NCI-H526 treated with DMSO at 0.1 percent for 48 hours (cell line): ENCODE results near the gene TBC1D10A.
"Not testable (repeated sequence)": the region's sequence is repeated elsewhere in the genome, so short reads cannot be mapped to it uniquely, and the experiment has no call there.

Source experiments
- DNase-seq: peaks from one replicate; lab custom pipeline; 2025; lab: John Stamatoyannopoulos, UW

Gene TBC1D10A

DNA sequence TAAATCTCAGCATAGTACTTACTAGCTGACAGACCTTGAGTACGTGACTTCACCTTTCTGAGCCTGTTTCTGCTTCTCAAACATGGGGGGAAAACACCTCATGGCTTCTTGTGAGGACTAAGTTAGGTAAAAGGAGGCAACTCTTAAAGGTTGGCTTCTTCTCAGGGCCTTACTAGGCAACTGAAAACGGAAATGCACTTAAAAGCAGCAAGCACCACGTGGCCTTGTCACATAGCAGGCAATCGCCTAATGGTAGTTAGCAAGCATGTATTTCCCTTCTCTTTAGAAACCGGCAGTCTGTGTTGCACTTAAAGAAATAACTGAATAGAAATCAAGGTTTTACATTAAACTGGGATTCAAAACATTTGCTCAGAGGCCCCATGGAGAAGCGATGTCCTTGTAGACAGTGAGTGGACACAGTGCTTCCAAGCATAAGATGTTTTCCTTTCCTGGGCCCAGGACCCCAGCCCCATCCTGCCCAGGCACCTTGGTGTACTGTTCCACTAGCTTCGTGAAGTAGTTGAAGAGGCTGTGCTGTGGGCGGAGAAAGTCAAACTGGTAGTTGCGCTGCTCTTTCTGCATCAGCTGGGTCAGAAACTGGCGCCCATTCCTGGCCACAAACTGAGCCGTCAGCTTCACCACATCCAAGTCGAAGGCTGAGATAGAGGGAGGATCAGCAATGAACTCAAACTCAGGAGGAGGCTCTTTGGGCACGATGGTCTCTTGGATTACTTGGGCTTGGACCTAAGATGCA is 17.9 kb upstream of the TBC1D10A start:
- DNase-seq: no peak

DNA sequence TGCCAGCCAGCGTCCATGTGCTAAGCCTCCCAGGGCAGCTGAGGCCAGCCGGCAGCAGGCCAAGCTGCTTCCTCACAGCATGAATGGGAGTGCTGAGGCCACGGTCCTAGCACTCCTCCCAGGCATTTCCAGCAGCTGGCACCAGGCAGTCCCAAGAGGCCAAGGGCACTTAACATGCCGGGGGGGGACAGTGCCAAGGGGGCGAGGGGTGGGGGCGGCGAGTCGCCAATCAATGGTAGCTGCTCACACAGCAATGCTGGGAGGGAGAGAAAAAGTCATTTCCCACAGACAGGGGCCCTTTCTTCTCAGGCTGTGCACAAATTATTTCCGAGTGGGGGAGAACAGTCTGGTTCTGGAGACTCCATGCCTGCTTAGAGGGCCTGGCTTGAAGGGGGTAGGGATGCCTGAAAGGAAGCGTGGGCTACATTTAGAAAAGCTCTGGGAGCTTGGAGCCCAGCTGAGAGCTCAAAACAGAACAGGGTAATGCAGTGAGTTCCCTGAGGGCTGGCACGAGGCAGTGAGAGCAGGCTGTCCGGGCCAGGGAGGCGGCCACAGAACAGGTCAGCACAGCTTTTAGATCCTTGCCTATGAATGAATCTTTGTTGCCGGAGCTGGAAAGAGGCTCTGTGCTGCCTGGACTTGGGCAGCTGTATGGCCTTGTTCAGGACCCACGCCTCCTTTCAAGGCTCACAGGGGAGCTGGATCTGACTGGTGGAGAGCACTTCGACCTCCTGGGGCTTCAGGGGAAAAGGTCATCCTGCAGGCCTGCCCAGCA is 14.4 kb upstream of the TBC1D10A start:
- no peak for DNase-seq

DNA sequence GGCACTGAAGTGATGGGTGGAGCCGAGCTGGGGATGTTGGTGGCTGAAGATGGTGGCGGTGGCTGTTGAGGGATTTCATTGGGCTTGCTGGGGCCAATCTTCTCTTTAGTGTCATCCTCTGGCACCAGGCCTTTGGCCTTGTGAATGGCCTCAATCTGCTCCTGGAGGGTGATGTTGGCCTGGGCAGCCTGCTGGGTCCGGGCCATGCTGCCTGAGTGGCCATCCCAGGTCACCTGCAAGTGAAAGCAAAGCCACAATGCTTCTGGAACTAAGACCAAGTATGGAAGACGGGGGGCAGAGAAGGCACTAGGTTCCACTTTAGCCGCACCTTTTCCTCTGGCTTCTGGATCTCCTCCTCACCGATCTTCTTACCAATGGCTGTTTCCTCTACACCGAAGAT is 12.1 kb upstream of the TBC1D10A start:
- DNase-seq: no peak

DNA sequence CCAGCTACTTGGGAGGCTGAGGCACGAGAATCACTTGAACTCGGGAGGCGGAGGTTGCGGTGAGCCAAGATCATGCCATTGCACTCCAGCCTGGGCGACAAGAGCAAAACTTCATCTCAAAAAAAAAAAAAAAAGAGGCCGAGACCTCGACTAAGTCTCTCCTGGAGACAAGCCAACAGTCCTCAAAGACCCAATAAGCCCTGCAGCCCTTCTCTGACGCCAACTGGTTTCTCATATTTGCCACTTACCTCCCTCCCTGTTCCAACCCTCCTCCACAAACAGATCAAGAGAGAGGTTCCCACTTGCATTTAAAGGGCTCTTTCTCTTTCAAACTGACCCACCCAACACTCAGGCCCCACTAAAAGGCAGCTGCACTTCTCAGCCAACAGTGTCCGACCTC is 11.6 kb upstream of the TBC1D10A start:
- not testable (repeated sequence) for DNase-seq

DNA sequence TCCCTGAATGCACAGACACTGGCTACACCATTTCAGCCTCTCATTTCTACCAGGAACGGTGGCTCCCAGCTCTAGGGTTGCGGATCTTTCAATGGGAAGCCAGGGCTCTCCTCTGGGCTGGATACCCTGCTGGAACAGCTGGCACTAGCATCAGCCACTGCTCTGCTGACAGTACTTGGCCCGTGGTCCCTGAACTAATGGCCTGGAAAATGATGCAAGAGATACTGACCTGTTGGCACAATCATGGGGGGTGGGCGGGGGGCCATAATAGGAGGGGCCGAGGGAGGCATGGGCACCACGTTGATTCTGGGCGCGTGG is 10.7 kb upstream of the TBC1D10A start:
- no peak for DNase-seq

DNA sequence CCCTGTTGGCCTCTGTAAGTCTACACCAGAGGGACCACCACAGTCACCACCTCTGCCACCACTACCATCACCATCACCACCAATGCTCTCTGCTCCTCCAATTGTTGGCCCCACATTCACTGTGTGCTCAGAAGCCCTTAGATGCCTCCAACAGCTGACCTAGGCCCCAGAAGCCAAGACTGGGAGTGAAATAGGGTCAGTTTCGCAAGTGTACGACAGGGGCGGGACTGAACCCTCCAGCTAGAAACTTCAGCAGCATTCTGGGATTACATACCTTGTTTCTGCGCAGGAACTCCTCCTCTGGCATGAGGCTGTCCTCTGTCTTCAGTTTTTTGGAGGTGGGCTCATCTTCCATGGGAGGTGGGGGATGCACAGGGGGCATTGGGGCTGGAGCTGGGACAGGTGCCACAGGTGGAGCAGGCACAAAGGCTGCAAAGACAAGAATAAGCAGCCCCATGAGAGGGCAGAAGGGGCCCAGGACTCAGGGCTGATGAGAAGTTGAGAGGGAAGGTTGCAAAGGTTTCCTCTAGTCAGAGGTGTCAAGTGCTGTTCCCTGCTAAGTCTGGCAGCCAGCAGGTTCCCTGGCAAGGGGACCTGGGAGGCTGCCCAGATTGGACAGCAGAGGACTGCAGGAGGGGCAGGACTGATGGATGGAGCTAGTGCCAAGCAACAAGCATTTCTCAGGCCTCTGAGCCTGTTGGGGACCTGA is 10.2 kb upstream of the TBC1D10A start:
- DNase-seq: no peak

DNA sequence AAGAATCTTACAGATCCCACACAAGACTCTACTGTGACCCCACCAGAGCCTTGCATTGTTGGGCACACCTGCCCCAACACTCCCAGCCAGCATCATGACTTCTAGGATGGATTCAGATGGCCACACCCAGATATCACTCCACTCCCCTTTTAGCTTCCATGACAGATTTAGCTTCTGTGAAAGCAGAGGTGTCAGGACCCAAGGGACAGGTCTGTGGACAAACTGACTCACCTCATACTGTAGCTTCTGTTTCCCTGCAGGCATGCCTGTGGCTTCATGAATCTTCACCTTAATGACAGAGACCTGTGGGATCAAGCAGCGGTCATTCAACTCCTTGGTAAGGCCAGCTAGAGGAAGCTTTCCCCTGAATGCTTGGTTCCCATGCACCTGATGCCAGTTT is 8.5 kb upstream of the TBC1D10A start:
- DNase-seq: no peak

DNA sequence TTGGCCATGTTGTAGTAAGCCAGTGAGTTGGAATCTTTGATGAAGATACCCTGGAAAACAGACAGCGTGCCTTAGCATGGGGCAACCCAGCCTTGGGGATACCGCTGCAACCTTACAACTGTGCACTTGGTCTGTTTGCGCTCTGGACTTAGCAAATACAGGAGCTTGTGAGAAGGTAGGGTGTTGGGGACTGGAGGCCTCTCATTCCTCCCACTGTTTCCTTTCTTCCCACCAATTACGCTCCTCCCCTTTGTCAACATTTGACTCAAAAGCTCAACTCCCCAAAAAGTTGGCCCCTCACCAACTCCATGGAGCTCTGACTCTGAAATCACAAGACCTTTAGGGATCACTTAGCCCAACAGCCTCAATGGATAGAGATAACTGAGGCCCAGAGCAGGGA is 7.9 kb upstream of the TBC1D10A start:
- DNase-seq: no peak

DNA sequence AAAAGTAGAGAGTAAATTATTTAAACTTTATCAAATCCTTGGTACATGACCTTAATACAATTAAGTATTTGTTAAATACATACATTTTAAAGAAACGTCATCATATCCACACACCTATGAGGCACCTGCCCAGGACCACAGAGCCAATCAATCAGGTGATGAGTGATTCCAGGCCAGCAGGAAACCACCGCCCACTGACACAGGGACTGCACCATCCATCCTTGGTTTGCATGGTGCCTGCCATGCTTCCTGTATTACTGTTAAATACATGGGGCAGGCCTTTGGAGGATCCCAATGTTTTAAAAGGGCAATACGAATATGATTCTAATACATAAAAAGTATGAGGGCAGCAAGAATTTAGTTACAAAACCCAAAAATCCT is 7.0 kb upstream of the TBC1D10A start:
- no peak for DNase-seq

DNA sequence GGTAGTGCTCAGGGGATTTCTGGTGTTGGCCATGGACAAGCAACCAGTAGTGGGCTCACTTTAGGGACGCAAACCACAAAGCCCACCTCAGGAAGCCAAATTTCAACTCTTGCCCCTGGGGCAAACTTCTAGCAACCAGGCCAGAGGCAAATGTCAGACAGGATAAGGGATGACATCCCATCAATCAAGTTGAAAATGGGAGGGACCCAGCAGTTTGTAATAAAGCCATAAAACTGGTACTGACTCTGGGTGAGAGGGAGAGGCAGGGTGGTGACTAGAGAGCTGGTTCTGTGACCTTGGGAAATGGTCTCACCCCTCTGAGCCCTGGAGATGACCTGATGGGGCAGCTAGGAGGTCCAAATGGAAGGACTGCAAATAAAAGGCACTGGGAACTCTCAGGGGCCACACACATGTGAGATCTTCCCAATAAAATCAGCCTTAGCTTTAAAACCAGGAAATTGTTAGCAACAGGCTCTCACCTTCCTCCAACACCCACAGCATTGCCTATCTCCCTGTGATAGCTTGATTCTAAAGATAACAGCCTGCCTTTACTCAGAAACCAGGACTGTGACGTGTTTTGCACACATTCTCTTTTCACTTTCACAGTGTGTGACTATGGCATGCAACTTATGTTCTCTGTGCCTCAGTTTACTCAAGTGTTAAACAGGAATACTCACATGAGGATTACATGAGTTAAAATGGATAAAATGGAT is 6.4 kb upstream of the TBC1D10A start:
- DNase-seq: no peak

DNA sequence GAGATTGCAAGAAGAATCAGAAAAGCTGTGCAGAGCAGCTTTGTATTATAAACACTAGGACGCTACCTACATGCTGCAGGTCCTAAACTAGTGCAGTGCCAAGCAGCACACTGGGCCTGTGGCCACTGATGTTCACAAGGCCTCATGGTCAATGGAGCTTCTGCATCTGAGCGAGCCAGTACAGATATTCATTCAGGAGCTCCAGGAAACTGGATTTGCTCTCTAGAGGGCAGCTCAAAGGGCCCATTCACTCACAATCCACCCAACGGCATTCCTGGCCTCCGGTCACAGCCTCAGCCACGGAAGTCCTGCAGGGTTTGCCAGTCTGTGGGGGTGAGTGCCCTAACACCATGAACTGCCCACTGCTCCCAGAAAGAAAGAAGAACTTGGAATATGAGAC is 5.8 kb upstream of the TBC1D10A start:
- no peak for DNase-seq

DNA sequence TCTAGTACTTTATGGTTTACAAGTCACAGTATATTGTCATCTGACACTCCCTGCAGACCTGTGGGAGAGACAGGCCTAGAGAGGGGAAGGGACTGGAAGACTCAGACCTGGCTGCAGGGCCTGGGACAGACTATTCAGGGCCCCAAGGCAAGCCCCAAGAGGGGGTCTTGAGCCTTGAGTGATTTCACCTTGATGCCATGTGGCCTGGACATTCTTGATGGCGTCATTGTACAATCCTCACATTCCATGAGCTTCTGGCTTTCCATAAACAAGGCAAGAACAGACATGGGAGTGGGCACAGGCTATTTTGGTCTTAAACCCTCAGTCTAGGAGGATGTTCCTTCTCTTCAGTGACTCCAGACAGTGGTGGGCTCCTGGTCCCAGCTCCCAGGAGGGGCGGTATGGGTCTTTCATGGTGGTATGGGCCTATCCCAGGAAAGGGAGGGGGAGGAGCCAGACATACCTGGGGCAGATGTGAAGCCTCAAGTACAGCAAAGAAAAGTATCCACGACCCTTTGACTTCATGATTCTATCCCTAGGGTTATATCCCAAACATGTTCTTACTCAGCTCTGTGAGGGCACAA is 1.8 kb upstream of the TBC1D10A start:
- no peak for DNase-seq

DNA sequence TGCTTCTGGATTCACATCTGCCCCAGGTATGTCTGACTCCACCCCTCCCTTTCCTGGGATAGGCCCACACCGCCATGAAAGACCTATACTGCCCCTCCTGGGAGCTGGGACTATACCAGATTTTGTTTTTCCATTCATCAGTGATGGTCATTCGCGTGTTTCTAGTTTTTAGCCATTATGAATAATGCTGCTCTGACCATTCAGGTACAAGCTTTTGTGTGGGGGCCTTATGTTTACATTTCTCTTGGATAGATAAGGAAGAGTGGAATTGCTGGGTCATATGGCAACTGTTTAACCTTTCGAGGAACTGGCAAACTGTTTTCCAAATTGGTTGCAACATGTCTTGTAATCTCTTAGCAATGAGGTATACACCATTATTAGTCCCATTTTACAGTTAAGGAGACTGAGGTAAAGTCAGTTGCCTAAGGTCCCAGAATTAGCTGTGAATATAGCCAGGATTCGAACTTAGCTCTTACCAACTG is 1.2 kb upstream of the TBC1D10A start:
- no peak for DNase-seq

DNA sequence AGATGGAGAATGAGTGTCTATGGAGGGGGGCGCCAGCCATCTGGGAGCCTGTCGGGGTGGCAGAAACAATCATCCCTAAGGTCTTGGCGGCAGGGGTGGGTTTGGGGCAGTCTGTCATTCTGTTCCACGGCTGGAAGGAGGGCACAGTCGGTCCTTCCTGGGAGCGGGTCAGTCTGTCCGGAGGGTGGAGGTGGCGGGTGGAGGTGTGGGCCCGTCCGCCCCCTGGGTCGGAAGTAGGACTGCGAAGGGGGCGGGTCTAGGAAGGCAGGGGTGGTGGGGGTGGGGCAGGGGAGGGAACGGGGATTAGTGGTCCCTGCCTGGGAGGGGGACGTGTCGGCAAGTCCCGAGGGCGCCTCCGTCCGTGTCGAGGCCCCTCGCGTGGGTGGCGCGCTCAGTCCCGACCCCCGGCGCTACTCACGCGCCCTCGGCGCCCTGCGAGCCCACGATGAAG is 461 bp downstream of the TBC1D10A start:
- DNase-seq: no peak

DNA sequence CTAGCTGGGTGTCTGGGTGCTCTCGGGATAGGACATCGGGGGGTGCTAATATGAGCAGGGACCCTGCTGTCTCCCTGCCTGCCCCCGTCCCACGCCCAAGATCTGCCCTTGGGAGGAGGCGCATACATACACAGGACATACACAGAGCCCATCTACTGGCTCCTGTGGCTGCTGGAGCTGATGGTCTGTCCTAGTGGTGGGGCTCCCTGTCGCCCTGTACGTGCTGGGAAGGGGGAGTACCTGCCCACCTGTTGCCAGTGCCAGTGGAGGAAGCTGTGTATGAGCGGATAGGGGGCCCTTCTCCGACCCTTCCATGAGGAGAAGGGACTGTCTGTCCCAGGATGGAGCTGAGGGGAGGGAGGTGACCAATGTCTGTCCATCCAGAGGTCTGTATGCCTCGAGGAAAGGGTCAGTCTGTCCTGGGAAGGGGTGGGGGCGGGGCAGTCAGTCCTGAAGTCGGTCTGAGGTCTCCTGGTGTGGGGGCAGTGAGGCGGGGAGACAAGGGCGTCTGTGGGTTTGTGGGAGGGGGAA is 952 bp downstream of the TBC1D10A start:
- DNase-seq: no peak

DNA sequence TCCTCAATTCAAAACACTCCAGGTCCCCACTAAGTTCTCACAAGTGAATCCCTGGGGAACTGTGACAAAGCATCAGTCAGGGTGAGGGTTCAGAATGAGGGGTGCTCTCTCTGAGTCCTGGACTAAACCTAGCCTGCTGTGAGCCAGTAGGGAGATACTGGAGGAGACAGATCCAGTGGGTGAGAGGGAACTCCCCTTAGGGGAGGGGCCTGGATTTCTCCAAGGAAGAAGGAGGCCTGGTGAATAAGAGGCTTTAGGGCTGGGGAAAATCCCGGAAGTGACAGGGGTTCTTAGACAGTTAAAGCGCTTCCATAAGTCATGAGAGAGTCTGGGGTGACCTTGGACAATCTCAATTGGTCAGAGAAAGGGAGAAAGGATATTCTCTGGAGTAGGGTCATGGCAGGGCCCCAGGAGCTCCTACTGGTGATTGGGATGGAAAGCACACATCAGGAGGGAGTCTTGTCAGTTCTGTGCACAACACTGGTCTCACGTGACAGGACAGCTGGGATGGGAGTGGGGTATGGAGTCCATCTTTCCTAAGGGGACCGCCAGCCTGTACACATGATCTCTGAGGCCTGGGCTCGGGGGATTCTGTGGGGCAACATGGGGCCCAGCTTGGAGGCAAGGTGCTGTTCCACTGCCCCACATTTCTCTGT is 1.5 kb downstream of the TBC1D10A start:
- no peak for DNase-seq

DNA sequence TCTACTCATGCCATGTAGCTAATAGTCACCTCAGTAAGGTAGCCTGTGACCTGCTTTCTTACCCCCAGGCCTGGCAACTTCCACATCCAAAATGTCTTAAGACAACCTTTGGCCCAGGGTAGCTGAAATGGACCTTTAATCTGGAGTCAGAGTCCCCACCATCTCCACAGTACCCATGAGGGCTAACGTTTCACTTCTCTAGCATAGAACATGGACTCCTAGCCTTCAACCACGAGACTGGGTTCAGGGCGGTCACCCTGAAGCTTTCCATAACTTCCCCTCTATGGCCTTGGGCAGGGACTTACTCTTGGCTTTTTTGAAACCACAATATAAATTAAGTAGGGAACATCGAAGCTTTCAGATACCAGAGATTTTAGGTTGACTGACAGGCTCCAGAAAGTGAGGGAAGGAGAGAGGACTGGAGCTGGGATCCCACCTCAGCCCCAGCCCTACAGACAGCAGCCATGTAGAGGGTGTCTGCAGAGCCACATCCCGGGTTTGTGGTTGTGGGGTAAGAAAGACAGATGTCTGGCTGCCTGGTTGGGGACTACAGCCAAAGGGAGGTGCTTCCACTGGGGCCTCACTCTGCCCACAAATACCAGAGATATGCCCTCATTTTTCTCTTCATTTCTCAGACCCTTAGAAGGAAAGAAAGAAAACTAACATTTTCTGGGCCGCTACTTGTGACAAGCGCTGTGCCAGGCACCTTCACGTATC is 2.6 kb downstream of the TBC1D10A start:
- no peak for DNase-seq

DNA sequence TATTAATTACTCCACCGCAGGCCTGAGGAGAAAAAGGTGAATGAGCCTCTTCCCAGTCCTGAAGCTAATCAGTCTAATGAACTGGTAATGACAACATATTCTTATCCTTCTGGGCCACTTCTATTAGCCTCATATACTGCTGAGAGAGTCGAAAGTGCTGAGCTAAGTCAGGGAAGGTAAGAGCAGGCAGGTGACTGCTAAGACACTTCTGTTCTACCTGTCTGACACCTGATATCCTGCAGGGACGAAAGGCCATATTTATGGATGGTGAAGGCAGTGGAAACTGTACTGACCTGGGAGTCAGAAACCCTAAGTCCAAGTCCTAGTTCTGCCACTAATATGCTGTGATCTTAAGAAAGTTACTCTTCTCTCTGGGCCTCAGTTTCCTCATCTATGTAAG is 3.5 kb downstream of the TBC1D10A start:
- no peak for DNase-seq

DNA sequence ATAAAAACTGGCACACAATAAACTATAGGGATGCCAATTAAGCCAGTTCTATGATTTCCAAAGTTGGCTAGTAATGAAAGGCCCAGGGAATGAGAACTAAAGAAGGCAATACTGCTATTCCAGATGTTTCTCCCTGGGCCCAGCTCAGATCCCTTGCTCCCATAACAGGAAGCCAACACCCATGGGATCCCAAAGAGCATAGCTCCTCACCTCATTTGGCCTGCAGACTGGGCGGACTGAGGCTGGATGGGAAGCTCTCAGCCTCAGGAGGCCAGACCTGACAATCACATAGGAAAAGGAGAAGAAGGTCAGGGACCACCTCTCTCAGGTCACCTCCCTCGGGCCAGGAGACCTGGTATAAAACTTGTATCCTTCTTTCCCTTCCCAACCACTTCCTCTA is 5.3 kb downstream of the TBC1D10A start:
- no peak for DNase-seq

DNA sequence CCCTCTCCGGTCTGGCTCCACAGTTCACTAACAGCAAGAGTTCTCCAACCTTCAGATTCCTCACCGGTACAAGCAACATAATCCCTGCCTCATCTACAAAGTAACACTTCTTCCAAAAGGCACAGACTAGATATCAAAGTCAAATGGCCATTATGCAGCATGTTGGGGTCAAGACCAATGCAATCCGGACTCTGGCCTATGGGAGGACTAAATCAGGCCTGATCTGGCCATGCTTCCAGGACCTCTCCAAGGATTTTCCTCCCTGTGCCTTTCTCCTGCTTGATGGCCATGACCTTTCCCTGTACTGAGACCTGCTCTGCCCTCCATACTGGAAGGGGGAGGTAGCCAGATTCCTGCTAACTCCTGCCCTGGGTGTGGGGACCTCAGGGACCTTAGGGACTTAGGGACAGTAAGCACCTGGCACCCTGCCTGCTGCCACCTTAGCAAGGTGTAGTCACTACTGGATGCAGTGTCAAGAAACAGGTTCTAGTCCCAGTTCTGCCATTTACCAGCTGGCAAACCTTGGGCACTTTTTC is 6.7 kb downstream of the TBC1D10A start:
- DNase-seq: no peak
